Memory B cell (primary cell): Measurements from ENCODE around the gene OR52I2.

ENCODE experiments used
- ATAC-seq: fragments of 150-1000 bp; cut with Tn5 transposase; 2 replicates; pipeline ENCODE4 v1.10.0; 2021; ENCODE audit warnings: low read depth, mild to moderate bottlenecking, moderate library complexity
- DNase-seq, 2 donors: peaks; one replicate each; pipeline ENCODE4 v3.0.0; 2022; ENCODE audit warnings: low spot score in 2 of 2
- H3K27ac Mint-ChIP-seq: one replicate; pipeline ENCODE4 v1.8.0; 2022; ENCODE audit warnings: mild to moderate bottlenecking, moderate library complexity, mixed read lengths
- H3K27me3 Mint-ChIP-seq: one replicate; pipeline ENCODE4 v1.8.0; 2022; ENCODE audit warnings: mixed read lengths
- H3K36me3 Mint-ChIP-seq: one replicate; pipeline ENCODE4 v1.8.0; 2022; ENCODE audit warnings: mild to moderate bottlenecking, mixed read lengths
- H3K4me1 Mint-ChIP-seq: one replicate; pipeline ENCODE4 v1.8.0; 2022; ENCODE audit warnings: mixed read lengths
- H3K4me3 Mint-ChIP-seq: one replicate; pipeline ENCODE4 v1.8.0; 2022; ENCODE audit warnings: mild to moderate bottlenecking, moderate library complexity, mixed read lengths
- H3K9me3 Mint-ChIP-seq: one replicate; pipeline ENCODE4 v1.8.0; 2022; ENCODE audit warnings: mixed read lengths

OR52I2 gene

DNA sequence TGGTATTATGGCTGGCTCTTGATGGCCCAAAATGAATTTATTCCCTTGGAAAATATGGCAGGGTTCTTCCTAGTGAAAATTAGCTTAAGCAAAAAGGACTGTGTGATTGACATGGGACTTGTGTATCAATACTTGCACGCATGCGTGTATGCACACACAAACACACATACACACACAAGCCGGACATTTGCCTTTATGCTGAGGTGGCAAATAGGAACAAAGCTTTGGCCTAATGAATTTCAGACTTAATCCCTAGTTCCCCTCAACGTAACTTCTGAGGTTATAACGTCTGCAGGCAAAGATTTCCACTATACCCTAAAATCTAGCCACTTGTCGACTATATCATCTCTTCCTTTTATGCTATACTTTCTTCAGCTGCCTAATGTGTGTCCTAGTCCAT, 2.9 kb upstream of the OR52I2 start:
- no peaks in the 10 kb centered on the region for H3K4me1 Mint-ChIP-seq
- no peak overlapping the region for H3K27ac Mint-ChIP-seq
- ATAC-seq (no peak), DNase-seq (no peak)
- no peaks in the 10 kb centered on the region for H3K9me3 Mint-ChIP-seq
- peaks cover 20% of the 10 kb centered on the region for H3K27me3 Mint-ChIP-seq
- no peaks in the 10 kb centered on the region for H3K36me3 Mint-ChIP-seq
- no peak overlapping the region for H3K4me3 Mint-ChIP-seq

DNA sequence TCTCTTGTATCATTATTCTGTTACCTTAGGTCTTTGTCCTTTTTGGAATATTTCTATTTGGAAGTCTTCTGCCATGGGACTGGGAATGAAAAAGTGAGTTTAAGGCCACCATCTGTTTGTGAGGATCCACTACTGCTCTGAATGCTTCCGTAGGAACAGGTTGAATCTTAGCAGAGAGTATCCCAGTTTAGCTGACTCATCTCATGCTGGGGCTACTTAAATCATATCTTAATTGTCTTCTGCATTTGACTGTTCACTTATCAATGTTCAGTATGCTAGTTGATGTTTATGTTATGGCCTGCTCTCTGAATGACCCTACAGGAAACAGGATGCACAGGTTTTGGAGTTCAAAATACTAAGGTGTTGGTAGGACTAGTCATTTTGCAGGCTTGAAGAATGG, 1.4 kb upstream of the OR52I2 start:
- Mint-ChIP-seq H3K36me3 (no peaks in the 10 kb centered on the region), H3K9me3 (no peaks in the 10 kb centered on the region), H3K4me3 (no peak overlapping the region), H3K4me1 (no peaks in the 10 kb centered on the region), H3K27me3 (peaks cover 15% of the 10 kb centered on the region), H3K27ac (no peak overlapping the region)
- no peak for ATAC-seq
- no peak for DNase-seq

DNA sequence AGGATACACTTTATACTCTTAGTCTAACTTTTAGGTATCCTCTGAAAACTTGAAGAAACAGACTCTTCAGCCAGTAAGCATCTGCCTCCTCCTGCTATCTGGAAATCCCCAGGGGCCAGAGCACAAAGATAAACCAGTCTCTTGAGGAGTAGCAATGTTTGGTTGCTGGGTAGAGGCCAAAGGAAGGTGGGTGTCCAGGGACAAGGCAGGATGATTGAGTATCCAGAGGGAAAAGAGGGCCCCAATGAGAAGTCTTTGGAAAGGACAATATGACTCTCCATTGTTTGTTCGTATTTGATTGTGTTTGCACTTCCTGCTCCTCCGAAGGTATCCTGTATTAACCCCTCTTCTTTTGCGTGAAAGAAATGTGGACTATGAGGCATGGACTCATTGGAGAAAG, 7.5 kb downstream of the OR52I2 start:
- Mint-ChIP-seq H3K36me3 (no peaks in the 10 kb centered on the region), H3K9me3 (no peaks in the 10 kb centered on the region), H3K4me3 (no peak overlapping the region), H3K4me1 (no peaks in the 10 kb centered on the region), H3K27me3 (peaks cover 9% of the 10 kb centered on the region), H3K27ac (no peak overlapping the region)
- ATAC-seq (no peak), DNase-seq (no peak)

DNA sequence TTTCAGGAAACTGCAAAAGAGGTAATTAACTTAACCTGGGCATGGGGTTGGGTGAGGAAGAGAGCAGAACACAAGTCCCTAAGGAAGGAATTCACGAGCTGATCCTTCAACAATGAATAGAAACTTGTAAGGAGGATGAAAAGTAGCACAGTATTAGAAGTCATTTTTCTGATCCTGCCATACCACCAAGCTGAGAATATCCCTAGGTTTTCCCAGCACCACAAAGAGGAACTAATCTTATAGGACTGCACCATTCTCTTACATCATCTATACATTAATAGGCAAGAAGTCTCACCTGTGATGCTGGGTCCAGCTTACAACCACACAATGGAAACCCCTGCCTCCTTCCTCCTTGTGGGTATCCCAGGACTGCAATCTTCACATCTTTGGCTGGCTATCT, 12.2 kb downstream of the OR52I2 start, which contains the start of gene OR52I1:
TSS of gene OR52I1 (plus strand) at position 301 of the 400 bp plus-strand sequence. CDS start at position 301, 0 bp downstream.
- DNase-seq (no peak), ATAC-seq (no peak)
- Mint-ChIP-seq H3K4me3 (no peak within 1 kb of the TSS), H3K9me3 (no peaks in the 10 kb centered on the region), H3K27me3 (no peaks in the 10 kb centered on the region), H3K36me3 (peaks cover 16% of the 10 kb centered on the region), H3K27ac (no peak within 1 kb of the TSS), H3K4me1 (no peaks in the 10 kb centered on the region)

DNA sequence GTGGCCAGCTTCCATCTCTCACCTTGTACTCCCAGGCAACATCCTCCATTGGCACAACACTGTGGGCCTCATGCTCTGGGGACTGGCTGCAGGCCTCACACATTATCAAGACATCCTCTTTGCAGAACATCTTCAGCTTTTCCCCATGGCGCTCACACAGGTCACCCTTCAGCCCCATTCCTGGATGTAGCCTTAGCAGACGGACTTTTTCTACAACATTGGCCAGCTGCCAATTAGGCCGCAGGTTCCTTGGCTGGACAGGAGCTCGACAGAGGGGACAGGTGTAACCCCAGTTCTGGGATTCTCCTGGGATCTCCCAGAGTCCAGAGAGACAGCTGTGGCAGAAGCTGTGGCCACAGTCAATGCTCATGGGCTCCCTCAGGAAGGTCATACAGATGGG, 23.5 kb downstream of the OR52I2 start:
- H3K4me3 Mint-ChIP-seq = no peak overlapping the region
- no peak for DNase-seq
- peaks cover 14% of the 10 kb centered on the region for H3K4me1 Mint-ChIP-seq
- no peak for ATAC-seq
- peaks cover 33% of the 10 kb centered on the region for H3K36me3 Mint-ChIP-seq
- H3K9me3 Mint-ChIP-seq = no peaks in the 10 kb centered on the region
- no peaks in the 10 kb centered on the region for H3K27me3 Mint-ChIP-seq
- H3K27ac Mint-ChIP-seq = no peak overlapping the region

DNA sequence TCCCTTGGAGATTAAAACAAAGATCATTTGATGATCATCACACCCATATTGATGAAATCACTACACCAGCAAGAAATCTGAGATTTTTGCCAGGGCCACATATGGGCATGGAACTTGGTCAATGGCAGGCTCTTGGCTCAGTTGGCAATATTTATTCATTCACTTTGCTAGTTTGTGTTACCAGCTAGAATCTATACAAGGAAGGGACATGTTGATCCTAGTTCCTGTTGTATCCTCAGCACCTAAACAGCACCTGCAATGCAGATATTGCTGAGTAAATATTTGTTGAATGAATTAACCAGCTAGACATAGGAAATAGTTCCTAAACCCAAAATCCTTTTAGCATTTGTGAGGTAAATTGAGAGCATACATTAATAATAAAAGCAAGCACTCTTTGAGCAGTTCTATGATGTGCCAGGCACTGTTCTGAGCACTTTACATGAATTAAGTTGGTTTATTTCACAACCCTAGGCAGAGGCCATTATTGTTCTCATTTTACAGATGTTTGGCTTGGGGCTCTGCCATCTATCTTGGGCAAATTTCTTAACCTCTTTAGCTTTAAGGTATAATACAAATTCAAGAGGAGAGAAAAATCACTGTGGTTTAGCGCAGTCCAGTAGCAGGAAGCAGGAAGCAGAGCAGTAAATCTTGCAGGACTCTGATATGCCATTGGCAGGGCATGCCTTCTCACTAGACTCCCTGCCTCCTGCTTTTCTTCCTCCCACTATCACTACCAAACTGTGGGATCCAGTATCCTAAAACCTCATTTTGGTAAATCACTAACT, 24.9 kb downstream of the OR52I2 start:
- peaks cover 23% of the 10 kb centered on the region for H3K36me3 Mint-ChIP-seq
- H3K27me3 Mint-ChIP-seq = no peaks in the 10 kb centered on the region
- DNase-seq = no peak
- no peak for ATAC-seq
- H3K4me1 Mint-ChIP-seq = peaks cover 21% of the 10 kb centered on the region
- no peak overlapping the region for H3K27ac Mint-ChIP-seq
- peak overlapping the region; percentile 97 for H3K4me3 Mint-ChIP-seq
- no peaks in the 10 kb centered on the region for H3K9me3 Mint-ChIP-seq

DNA sequence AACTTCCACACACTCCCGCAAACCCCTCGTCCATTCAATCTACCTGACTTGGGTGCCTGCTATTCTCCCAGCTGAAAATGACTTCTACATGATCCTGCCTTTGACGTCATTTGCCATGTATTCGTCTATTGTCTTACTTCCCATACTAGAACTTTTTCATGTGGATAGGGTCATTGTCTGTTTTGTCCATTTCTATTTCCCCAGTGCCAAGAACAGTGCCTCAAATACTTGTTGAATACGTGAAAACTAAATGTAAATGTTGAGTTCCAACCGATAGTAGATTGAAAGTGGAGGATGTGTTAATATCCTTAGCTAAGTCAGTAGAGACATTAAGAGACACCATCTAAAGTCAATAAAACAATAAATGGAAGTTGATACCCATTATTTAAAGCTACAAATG, 25.6 kb downstream of the OR52I2 start:
- Mint-ChIP-seq H3K36me3 (peaks cover 19% of the 10 kb centered on the region), H3K27me3 (no peaks in the 10 kb centered on the region), H3K4me3 (peak overlapping the region; percentile 97), H3K9me3 (no peaks in the 10 kb centered on the region), H3K27ac (peak overlapping the region; percentile 94), H3K4me1 (peaks cover 21% of the 10 kb centered on the region)
- ATAC-seq = no peak
- no peak for DNase-seq

DNA sequence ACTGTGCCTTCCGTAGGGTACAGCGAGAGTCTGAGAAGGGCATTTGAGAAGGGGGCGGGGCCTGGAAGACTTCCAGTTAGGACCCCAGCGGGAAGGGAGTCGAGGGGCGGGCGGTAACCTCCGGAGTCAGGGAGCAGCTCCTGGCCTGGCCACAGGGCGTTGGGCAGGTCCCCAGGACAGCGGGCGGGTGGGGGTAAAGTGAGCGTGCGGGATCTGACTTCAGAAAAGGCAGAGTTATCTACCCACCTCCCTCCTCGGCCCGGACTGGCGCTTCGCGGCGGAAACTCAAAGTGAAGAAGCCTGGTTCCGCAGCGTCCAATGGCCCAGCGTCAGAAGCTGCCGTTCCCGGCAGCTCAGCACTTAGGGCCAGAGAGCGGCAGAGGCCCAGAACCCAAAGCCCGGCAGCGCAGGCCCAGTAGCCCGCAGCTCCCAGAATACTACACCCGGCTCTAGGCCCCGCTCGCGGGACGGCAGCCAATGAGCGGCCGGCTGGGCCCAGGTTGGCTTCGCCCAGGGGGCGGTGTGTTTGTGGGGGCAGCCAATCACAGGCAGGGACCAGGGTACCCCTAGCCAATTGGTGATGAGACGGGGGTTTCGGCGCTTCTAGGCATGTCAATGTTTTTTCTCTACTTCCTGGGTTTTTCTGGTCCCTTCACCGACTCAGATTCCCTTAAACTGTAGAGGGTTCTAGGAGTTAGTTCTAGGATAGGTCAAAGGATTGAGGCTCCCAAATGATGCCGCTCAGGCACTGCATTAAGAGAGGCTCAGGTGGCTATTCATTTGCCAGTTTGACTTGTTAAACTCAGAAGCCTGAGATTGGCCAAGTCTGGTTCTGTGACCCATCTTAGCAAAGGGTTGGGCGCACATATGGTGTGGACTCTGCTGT, 26.5 kb downstream of the OR52I2 start, which contains the start of gene TRIM68:
TSS of gene TRIM68 (minus strand) at position 451 of the 886 bp plus-strand sequence. CDS start 2,727 bp downstream, outside the sequence.
- no peaks in the 10 kb centered on the region for H3K9me3 Mint-ChIP-seq
- DNase-seq = peak; percentile 89 to 91
- peaks cover 21% of the 10 kb centered on the region for H3K4me1 Mint-ChIP-seq
- H3K27ac Mint-ChIP-seq = peak within 1 kb of the TSS; percentile 94
- peaks cover 13% of the 10 kb centered on the region for H3K36me3 Mint-ChIP-seq
- ATAC-seq = peak; percentile 100
- no peaks in the 10 kb centered on the region for H3K27me3 Mint-ChIP-seq
- peak within 1 kb of the TSS; percentile 97 for H3K4me3 Mint-ChIP-seq

DNA sequence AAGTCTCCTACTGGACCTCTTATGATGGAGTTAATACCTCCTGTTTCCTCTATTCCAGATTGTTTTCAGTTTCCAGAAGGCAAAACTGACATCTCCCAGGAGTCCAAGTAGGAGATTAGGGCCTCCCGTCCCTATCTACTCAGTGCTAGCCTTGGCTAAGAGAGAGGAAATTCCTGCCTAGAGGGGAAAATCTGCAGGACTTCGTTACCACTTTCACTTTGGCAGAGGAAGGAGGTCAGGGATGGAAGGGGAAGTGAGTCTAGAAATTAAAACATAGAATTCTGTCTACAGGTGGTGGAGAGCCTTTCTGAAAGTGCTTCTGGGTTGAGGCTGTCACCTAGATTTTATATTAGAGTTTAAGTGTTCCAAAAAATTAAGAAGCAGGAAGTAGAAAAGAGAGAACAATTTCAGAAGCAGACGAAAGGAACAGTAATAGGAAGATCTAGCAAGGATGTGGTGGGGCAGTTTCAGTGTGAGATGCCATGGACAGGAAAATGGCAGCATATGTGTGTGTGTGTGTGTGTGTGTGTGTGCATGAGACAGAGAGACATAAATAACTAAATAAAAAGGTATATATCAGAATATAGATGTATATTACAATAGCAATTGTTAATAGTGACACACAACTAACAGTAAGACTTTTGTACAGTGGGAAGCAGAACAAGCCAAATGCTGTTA, 28.9 kb downstream of the OR52I2 start:
- no peaks in the 10 kb centered on the region for H3K27me3 Mint-ChIP-seq
- no peaks in the 10 kb centered on the region for H3K9me3 Mint-ChIP-seq
- peaks cover 21% of the 10 kb centered on the region for H3K4me1 Mint-ChIP-seq
- DNase-seq = no peak
- H3K36me3 Mint-ChIP-seq = no peaks in the 10 kb centered on the region
- H3K4me3 Mint-ChIP-seq = peak overlapping the region; percentile 64
- ATAC-seq = no peak
- H3K27ac Mint-ChIP-seq = peak overlapping the region; percentile 94

DNA sequence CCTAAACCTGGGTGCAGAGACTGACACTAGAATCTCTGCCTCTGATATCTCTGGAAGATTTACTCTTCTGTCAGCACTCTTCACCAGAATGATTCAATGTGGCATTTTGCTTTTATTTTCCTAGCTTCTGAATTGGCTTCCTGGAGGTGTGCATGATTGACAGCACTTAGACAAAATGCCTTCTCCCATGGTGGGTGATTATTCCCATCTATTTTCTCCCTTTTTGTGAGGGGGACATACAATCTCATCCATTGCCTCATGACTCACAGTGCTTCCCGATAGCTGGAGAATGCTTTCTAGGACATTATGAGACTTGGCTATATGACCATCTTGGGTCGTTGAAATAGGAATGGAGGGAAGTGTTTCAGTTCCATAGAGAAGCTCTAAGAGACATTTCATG, 30.4 kb downstream of the OR52I2 start:
- H3K36me3 Mint-ChIP-seq = no peaks in the 10 kb centered on the region
- peaks cover 2% of the 10 kb centered on the region for H3K9me3 Mint-ChIP-seq
- no peak for ATAC-seq

DNA sequence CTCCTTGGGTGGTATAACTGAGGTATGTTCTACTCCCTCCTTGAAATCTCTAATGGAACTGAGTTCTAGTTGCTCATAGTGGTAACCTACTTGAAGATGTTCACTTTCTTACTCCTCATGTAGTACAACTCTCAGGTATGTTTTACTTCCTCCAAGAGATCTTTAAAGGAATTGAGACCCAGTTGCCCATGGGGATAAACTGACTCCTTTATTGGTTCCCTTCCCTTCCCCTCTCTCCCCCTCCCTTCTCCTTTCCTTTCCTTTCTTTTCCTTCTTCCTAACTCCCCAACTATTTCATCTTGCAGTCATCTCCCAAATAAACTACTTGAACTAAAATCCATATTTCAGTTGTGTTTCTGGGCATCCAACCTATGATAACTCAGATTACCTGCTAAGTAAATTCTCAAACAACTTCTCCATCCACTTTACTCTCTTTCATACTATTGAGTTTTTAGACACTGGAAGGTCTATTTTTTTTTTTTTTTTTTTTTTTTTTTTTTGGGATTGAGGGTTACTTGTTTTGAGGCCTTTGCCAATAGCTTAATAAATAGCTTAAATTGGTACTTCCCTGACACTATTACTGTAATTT, 34.4 kb downstream of the OR52I2 start:
- no peak overlapping the region for H3K27ac Mint-ChIP-seq
- no peak overlapping the region for H3K4me3 Mint-ChIP-seq
- H3K4me1 Mint-ChIP-seq = peaks cover 2% of the 10 kb centered on the region
- H3K27me3 Mint-ChIP-seq = peaks cover 5% of the 10 kb centered on the region
- H3K36me3 Mint-ChIP-seq = no peaks in the 10 kb centered on the region
- DNase-seq = no peak
- no peak for ATAC-seq
- peaks cover 2% of the 10 kb centered on the region for H3K9me3 Mint-ChIP-seq

More for the DNA sequence above, 30.4 kb downstream of the OR52I2 start:
- Mint-ChIP-seq H3K27me3 (peaks cover 2% of the 10 kb centered on the region), H3K4me3 (no peak overlapping the region), H3K4me1 (peaks cover 20% of the 10 kb centered on the region), H3K27ac (no peak overlapping the region)
- DNase-seq = no peak

DNA sequence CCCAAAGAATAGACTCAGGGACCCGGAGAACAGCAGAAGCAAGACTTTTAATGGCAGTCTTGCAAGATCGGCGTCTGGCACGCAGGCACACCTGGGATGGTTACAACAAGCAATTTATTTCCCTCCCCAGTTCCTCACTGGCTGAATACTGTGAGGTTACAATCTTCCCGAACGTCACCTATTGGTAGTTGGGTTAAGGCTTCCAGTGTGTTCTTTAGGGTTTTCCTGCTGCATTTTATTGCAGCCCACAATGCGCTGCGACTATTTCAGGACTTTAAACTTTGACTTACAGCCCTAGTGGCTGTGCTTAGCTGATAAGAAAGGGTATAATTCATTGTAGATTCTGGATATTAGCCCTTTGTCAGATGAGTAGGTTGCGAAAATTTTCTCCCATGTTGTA, 38.0 kb downstream of the OR52I2 start:
- no peak for ATAC-seq
- Mint-ChIP-seq H3K4me3 (no peak overlapping the region), H3K27ac (no peak overlapping the region), H3K4me1 (peaks cover 2% of the 10 kb centered on the region), H3K27me3 (peaks cover 5% of the 10 kb centered on the region), H3K36me3 (no peaks in the 10 kb centered on the region), H3K9me3 (peaks cover 2% of the 10 kb centered on the region)
- DNase-seq = no peak

DNA sequence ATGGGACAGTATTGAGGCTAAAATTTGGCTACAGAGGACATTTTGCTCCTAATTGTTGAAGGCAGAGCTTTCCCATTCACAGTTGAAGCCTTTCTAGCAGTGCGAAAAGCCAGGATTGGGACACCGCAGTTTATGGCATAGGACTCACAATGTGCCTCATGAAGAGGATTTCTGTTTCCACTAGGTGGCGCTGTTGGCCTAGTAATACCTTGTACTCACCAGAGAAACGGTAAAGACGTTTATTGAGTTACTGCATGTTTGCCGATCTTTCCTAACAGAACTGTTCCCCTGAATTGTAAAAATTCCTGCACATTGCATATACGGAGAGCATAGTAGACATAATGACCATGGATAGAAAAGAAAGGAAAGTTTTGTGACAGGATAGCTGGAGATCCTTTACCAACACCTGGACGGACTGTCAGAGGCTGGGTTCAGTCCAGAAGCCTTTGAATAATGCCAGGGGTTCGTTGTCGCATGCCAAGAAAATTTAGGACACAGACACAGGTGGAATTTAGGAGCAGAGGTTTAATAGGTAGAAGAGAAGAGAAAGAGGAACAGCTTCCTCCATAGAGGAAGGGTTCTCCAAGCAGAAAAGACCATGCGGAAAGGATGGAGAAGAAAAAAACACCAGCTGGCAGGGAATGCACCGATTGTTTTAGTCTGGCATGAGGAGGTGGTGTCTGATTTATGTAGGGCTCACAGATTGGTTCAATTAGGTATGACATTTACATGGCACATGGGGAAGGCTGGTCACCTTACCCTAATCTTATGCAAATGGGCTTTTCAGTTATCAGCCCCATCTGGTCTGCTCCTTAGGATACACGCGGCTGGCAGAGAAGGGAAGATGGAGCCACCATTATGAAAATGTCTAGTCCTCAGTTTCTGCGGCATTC, 44.9 kb downstream of the OR52I2 start:
- no peak for ATAC-seq
- Mint-ChIP-seq H3K27ac (no peak overlapping the region), H3K9me3 (peaks cover 7% of the 10 kb centered on the region), H3K4me1 (no peaks in the 10 kb centered on the region), H3K4me3 (no peak overlapping the region), H3K27me3 (peaks cover 20% of the 10 kb centered on the region), H3K36me3 (peaks cover 8% of the 10 kb centered on the region)
- peak; percentile 17 to 20 for DNase-seq
